IMR-90 (cell line): ENCODE measurements around the gene S1PR3.

Experiments used
- POLR2A ChIP-seq: IDR thresholded peaks from 2 replicates; pipeline ENCODE4 v1.6.1; 2012; ENCODE audit warnings: mild to moderate bottlenecking, low read depth, low read length
- TF ChIP-seq, protein P1 (sequence below): conservative IDR thresholded peaks from 2 replicates; pipeline ENCODE4 v1.5.1; 2012; ENCODE audit warnings: mild to moderate bottlenecking, low read depth, low read length, improper control_type of control experiment

DNA sequence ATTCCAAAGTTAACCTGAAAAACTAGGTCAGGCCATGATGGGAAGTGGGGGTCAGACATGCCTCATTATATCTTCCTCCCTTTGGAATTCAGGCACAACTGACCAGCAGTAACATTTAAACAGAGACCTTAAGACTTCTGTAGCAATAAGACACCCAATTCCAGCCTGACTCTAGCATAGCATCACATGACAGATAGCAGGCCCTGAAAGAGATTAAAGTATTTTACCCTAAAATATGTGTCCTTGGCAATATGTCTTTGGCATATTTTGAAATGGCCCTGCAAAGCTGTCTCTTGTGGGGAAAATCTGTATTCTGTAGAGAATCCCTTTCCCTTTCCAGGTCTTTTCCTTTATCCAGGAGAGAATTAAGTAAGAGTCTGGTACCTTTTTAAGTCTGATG is 34.3 kb downstream of the S1PR3 start:
- TF ChIP-seq, protein P1, sequence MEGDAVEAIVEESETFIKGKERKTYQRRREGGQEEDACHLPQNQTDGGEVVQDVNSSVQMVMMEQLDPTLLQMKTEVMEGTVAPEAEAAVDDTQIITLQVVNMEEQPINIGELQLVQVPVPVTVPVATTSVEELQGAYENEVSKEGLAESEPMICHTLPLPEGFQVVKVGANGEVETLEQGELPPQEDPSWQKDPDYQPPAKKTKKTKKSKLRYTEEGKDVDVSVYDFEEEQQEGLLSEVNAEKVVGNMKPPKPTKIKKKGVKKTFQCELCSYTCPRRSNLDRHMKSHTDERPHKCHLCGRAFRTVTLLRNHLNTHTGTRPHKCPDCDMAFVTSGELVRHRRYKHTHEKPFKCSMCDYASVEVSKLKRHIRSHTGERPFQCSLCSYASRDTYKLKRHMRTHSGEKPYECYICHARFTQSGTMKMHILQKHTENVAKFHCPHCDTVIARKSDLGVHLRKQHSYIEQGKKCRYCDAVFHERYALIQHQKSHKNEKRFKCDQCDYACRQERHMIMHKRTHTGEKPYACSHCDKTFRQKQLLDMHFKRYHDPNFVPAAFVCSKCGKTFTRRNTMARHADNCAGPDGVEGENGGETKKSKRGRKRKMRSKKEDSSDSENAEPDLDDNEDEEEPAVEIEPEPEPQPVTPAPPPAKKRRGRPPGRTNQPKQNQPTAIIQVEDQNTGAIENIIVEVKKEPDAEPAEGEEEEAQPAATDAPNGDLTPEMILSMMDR = no peak
- TF ChIP-seq POLR2A = no peak
